Measurements from ENCODE around the gene USP7.
"Not testable (repeated sequence)": the region's sequence is repeated elsewhere in the genome, so short reads cannot be mapped to it uniquely, and the experiment has no call there.

Gene USP7

DNA sequence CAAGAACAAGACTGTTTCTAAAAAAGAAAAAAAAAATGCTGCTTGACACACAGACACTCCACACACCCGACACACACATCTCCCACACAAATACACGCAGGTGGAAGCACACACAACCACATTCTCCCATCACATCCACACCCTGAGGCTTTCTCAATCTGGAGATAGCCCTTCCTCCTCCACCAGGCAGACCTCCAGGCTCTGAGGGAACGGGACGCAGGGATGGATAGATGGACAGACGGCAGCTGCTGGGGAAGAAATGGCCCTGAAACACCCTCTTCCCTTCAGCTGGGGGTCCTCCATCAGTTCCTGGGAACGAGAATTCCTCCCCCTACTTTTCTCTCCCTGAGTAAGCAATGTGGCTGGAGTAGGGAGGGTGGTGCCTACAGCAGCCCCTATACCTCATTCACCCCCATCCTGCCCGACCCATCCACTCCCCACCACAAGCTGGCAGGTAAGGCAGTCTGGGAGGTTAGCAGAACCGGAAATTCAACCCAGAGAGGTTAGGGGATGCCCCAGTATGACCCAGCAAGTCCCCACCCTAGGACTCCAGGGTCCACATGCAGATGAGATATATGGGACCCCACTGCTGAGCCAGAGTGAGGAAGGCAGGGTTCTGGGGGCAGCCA lies 85.7 kb downstream of the USP7 start:
- no peak for DNase-seq (ENCODE audit: low spot score)

DNA sequence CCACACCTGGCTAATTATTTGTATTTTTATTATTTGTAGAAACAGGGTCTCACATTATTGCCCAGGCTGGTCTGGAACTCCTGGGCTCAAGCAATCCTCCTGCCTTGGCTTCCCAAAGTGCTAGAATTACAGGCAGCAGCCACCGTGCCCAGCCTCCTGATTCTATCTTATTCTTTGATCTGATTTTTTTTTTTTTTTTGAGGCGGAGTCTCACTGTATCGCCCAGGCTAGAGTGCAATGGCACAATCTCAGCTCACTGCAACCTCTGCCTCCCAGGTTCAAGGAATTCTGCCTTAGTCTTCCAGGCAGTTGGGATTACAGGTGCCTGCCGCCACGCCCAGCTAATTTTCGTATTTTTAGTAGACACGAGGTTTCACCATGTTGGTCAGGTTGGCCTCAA lies 88.4 kb downstream of the USP7 start:
- DNase-seq (ENCODE audit: low spot score) = not testable (repeated sequence)

DNA sequence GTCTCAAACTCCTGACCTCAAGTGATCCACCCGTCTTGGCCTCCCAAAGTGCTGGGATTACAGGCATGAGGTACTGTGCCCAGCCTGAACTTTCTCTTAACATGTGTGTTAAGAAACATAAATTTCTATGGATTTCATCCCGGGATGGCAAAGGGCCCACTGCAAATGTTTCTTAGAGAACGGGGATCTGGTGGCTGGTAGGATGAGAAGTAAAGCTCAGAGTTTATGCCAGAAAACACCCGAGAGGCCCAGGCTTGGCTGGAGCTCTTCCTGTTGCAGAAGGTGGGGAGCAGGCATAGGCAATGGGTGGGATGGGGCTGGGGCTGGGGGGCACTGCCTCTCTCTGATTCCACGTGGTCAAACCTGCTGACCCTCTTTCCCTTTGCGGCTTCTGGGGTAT lies 89.3 kb downstream of the USP7 start:
- no peak for DNase-seq (ENCODE audit: low spot score)

DNA sequence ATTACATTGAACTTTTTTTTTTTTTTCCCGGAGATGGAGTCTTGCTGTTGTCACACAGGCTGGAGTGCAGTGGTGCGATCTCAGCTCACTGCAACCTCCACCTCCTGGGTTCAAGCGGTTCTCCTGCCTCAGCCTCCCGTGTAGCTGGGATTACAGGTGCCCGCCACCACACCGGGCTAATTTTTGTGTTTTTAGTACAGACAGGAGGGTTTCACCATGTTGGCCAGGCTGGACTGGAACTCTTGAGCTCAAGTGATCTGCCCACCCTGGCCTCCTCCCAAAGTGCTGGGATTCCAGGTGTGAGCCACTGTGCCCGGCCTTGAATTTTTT lies 89.9 kb downstream of the USP7 start:
- not testable (repeated sequence) for DNase-seq (ENCODE audit: low spot score)

DNA sequence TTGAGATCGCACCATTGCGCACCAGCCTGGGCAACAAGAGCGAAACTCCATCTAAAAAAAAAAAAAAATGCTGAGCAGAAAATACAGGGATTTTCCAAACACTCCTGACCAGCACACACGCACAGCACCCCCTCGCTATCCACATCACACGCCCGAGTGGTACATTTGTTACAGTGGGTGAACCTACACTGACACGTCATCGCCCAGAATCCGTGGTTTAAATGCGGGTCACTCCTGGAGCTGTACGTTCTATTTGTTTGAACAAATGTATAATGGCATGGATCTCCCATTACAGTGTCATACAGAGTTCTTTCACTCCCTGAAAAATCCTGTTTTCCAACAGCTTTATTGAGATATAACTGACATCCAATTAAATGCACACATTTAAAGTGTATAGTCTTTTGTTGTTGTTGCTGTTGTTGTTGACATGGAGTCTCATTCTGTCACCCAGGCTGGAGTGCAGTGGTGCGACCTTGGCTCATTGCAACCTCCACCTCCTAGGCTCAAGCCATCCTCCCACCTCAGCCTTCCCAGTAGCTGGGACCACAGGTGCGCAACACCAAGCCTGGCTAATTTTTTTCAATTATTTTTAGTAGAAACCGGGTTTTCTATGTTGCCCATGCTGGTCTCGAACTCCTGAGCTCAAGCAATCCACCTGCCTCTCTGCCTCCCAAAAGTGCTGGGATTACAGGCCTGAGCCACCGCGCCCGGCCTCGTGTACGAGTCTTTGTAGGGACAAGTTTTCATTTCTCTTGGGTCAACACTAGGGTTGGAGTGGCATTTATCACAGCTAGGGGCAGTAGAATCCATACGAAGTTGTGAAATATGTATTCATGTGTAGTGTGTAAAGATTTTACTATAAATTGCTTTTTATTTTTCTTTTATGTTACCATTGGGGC lies 90.5 kb downstream of the USP7 start:
- no peak for DNase-seq (ENCODE audit: low spot score)

DNA sequence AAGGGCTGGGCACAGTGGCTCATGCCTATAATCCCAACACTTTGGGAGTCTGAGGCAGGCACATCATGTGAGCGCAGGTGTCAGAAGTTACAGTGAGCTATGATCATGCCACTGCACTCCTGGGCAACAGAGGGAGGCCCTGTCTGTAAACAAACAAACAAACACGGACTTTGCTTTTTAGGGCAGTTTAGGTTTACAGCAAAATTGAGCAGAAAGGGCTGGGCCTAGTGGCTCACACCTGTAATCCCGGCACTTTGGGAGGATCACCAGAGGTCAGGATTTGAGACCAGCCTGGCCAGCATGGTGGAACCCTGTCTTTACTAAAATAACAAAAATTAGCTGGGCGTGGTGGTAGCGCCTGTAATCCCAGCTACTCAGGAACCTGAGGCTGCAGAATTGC lies 91.6 kb downstream of the USP7 start:
- DNase-seq (ENCODE audit: low spot score) = no peak

DNA sequence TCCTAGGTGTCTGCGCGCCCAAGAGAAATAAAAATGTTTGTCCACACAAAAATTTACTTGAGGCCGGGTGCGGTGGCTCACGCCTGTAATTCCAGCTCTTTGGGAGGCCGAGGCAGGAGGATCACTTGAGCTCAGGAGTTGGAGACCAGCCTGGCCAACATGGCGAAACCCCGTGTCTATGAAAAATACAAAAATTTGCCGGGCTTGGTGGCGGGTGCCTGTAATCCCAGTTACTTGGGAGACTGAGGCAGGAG lies 93.8 kb downstream of the USP7 start:
- not testable (repeated sequence) for DNase-seq (ENCODE audit: low spot score)

DNA sequence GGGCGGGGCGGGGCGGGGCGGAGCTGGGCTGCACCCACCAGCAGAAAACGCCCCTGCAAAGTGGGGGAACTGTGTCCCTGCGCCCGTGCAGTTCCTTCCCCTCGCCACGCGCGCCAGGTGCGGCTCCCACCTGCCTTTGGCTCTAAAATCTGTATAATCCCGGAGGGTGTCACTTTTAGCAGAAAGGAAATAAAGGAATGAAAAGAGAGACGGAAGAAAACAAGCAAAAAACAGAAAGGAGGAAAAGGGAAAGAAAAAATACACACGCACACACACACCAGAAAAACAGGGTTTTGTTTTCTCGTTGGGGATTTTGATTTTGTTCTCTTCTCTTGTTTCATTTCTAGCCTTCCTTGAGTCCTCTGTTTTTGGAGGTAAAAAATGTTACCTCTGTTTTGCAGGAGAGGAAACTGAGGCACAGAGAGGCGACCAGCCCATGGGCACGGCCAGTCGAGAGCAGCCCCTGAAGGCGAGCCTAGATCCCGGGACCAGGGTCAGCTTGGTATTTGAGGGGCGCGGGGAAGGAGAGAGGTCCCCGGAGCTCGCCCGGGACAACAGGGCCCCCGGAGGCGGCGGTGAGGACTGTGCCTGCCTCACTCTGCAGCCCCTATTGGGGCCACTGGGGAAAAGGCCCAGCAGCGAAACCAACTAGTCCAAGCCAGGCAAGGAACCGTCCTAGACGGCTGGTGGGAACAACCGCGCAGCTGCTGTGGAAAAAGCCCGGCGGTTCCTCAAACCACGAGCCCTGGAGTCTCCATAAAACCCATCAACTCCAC lies 94.3 kb downstream of the USP7 start:
- DNase-seq (ENCODE audit: low spot score) = no peak

DNA sequence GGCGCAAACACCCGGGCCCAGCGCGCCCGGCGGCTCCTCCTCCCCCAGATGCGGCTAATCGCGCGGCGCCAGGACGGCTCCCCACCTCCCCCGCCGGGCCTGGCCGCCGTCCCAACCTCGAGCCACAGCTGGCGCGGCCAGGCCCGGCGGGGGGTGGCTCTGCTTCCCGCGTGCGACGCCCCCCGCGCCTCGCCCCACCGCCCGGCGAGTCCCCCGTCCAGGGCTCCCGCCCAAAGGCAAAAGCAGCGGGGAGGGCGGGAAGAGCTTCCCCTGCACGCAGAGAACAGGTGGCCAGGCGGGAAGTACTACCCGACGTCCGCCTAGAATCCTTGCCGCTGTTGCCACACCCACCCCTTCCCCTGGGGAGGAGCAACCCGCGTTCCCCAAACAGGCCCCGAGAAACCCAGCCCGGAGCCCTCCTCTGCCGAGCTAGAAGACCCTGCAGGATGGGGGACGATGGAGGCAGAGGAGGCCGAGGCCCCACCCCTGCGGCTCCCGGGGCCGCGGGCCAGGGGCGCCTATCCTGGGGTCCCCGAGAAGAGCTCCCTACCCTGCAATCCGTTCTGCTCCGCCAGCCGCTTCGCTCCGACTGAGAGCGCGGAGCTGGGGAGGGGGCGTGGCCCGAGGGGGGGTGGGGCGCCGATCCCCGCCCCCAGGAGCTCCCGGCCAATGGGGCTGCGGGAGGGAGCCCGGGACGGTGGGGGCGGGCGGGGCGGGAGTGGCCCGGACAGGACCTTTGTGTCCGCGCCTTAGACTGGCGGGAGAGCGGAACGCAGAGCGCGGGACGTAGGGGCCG lies 95.1 kb downstream of the USP7 start, which contains the start of gene CARHSP1:
TSS of gene CARHSP1 (minus strand) at position 591 of the 796 bp plus-strand sequence. CDS start 9,678 bp downstream, outside the sequence.
- peak; percentile 84 for DNase-seq (ENCODE audit: low spot score)

DNA sequence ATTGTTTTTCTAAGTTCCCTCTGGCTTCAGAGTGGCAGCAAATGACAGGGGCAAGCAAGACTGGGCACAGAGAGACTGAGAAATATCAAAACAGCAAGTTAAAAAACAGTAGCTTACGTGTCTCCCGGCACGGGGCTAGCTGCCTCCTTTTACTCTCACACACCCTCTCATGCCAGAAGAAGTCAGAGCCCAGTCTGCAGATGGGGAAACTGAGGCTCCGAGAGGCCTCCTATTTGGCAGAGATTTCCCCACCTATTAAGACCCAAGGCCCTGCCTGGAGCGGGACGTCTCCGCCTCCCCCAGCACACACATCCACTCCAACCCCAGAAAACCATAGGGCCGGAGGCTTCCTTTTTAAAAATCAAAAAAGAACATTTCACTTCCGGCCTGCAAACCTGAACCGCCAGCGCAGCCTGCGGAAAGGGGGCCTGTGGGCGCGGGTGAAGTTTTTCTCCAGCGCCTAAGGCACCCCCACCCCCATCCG lies 95.7 kb downstream of the USP7 start:
- no peak for DNase-seq (ENCODE audit: low spot score)

DNA sequence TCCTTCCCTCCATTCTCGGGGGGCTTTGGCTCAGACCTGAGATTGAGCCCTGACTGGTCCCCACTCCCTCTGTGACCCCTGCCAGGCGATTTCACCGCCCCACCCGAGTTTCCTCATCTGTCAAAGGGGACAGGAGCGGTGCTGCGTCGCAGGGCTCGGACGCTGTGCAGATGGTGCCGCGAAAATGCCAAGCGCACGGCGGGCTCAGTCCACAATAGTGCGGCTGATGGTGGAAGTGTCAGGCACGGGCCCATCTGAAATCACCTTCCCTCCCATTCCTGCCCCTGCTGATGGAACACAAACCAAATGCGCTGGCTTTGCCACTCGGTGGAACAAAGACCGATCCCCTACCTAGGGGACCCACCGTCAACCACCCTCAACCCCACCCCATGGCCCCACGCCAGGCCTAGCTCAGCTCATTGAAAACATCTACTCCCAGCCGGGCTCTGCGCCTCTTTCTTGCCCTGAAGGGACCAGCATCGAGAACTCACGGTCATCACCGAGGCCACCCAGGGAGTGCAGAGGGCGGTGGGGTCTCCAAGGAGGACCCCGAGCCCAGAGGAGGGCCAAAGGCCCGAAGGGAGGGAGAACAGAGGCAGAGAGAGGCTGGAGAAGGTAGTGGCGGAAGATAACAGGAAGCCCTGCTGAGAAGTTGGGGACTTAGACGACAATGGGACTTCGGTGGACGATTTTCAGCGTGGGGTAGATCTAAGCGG lies 96.3 kb downstream of the USP7 start:
- no peak for DNase-seq (ENCODE audit: low spot score)

DNA sequence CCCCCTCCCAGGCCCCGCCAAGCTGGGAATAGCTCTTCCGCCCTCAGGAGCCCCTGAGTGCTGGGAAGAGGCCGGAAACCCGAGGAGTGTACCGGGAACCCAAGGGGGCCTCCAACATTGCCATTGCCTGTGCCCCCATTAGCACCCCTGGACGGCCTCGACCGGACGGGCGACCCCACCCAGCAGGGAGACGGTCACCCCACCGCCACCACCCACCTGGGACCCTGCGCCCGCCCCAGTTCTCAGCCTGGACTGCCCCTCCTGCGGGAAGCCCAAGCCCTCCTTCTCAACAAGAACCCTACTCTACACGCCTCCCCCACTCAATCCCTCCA lies 96.9 kb downstream of the USP7 start:
- no peak for DNase-seq (ENCODE audit: low spot score)

DNA sequence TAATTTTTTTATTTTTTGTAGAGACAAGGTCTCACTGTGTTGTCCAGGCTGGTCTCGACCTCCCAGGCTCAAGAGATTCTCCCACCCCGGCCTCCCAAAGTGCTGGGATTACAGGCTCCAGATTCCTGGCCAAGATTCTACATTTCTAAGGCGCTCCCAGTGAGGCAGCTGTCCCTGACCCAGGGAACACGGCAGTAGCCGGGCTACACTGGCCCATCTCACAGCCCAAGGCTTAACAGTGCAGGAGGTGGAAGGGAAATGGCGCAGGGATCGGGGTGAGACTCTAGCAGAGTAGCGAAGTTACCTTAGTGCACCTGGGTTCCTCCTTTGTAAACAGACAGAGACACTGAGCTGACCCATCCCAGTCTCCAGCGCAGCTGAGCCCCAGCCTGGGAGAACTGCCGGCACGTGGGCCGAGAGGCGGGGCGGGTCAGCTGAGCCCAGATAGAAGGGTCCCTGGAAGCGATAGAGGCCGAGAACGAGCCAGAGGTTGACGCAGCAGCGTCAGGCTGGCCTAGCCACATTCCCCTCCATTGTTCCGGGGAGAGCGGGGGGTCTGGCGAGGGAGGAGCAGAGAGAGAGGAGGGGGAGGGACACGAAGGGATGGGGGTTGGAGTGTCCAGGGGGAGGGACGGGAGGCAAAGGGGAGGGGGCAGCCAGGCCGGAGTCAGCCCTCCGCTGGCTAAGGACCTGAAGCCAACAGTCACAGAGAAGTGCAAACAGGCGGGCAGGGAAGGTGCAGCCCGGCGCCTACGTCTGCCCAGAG lies 97.4 kb downstream of the USP7 start:
- DNase-seq (ENCODE audit: low spot score) = no peak

DNA sequence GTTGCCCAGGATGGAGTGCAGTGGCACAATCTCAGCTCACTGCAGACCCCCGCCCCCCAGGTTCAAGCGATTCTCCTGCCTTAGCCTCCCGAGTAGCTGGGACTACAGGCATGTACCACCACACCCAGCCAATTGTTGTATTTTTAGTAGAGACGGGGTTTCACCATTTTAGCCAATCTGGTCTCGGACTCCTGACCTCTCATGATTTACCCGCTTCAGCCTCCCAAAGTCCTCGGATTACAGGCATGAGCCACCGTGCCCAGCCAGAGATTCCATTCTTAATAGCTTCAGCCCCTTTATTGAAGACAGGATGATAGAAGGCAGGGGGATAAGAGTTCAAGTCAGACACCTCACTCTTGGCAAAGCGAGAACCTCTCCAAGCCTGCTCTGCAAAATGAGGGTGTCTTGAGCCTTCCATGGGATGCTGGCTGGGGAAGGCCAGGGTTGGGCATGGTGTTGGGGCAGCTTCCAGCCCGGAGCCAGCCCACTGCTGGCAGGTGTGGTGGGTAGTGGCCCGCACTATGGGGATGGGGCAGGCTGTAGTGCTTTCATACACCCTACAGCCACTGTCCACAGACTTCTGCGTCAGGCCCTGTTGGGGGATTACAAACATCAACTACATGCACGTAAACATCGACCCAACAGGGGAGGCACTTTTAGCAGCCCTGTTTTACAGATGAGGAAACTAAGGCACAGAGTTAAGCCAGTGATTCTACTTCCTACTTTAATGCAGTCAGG lies 98.4 kb downstream of the USP7 start:
- DNase-seq (ENCODE audit: low spot score) = no peak

DNA sequence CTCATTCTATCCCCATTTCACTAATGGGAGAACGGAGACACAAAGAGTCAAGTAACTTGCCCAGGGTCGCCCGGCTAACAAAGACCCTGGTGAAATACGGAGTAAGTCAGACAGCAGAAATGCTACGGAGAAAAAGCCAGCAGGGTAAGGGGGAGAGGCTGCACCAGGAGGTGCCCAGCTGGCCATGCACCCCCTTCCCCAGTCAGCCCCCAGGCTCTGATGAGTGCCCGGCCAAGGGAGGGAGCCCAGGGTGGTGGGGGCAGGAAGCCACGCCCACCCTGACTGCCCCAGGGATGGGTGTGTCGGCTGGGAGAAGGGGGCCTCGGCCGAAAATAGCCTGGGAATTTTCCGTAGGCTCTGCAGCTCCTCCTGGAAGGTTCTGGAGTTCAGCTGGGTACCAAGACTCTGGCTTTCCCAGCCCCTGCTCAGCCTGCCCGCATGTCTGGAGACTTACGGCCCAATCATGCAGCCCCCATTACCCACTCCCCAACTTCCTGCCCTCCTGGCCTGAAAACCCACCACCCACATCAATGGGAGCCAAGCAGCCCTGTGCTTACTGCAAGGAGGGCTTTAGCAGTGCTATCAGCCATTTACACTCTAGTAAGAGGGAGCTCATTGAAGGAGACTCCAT lies 99.1 kb downstream of the USP7 start:
- DNase-seq (ENCODE audit: low spot score) = no peak

DNA sequence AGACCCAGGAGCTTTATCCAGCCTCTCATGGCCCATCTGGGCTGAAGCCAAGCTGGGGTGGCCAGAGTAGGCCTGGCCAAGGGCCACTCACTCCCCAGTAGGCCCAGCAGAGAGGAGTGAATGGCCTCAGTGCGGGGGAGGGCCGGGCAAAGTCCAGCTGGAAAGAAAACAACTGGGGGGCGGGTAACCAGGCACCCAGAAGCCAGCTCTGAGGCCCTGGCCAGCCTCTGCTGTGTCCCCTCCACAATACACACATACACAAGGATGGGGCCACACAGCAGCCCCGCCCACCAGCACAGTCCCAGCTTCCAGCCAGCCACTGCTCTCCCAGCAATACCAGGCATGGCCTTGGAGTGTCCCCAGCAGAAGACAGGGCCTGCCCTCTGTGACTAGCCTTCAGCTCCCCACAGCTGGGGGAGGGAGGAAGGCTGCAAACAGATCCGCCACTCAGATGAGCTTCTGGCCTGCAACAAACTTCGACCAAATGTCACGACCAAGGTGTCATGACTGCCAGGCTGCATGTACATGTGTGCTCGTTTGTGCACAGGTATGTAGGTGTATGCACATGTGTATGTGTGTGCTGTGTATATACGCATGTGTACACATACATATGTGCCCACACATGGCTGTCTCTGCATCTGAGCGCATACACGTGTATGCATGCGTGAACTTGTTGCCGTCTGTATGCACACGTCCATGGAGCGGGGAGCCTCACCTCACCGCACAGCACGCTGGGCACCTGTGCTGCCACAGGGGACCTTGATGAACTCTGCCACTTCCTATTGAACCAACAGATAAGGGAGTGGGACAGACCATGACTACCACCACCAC lies 99.9 kb downstream of the USP7 start:
- peak; percentile 83 for DNase-seq (ENCODE audit: low spot score)

DNA sequence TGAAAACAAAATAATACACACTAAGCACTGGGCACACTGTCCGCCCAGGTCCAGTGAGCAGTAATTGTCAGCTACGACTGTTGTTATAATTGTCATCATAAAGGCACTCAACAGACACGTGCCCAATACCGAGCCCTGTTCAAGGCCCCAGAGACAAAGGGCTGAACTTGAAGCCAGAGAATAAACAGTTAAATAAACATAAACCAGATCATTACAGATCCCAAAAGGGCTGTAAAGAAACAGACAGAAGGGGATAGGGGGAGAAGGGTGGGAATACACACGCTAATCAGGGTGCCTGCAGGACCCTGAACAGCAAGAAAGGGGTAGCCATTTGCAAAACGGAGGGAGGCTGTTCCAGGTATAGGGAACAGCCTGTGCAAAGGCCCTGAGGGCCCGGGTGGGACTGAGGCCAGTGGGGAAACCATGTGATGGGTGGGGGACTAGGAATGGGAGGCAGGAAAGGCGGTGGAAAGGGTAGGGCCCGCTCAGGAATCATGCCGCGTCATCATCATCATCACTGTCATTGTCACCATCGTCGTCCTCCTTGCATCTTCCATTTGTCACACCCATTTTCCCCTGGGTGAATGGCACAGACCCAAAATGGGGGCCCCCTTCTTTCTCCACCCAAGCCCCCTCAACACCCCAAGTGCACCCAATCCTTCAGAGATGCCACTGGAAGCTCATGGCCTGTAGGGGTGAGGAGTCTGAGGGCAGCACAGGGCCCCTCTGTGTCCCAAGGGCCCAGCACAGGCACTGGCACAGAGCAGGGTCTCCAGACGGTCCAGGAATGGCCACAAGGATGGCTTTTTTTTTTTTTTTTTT lies 101.2 kb downstream of the USP7 start:
- DNase-seq (ENCODE audit: low spot score) = no peak
